G401 (cell line): ENCODE results near the gene MAMDC2. TPM values are rescaled to one million over a fixed set of nuclear protein-coding genes. Genes with fewer than 3 reads are reported as not detected.
"Not testable (repeated sequence)": the region's sequence is repeated elsewhere in the genome, so short reads cannot be mapped to it uniquely, and the experiment has no call there.

Experiments
- DNase-seq: peaks from one replicate; pipeline ENCODE4 v3.0.0-alpha.2; 2015; ENCODE audit warnings: low spot score
- in situ Hi-C: cut with HindIII; loops from 2 replicates; pipeline ENCODE4 v1.10.0; 2016; ENCODE audit warnings: low sequenced_read_pairs, mixed read lengths
- total RNA-seq: library from RNA; depleted of rRNA; stranded (reverse); fragments of >200 nt; shearing (Covaris generic); gene quantifications from 2 replicates; pipeline ENCODE4 v1.2.3, GENCODE V29; 2014

The MAMDC2 gene
- total RNA-seq, 1 experiment from 2014 or later = 0.81 TPM

DNA sequence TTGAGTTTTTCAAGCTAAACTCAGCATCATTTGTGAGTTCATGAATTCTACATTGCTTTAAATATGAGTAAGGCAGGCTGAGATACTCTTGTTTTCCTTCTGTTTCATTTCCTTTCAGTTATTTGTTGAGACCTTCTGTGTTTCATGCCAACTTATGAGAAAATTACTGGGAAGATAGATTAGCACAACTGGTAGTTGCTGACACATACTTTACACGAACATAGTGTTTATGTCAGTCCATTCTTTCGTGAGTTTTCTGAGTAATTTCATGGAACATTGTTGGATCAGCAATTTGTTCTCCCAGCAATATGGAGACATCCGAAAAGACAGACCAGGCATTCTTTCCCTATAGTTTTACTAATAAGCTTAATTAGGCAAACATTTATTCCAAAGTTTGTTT is 113.1 kb downstream of the MAMDC2 start:
- in situ Hi-C loops = no loop called here
- no peak for DNase-seq

GRCh38 chr9:70159630-70160029 is 116.0 kb downstream of the MAMDC2 start:
- in situ Hi-C loops = no loop called here
- no peak for DNase-seq

DNA sequence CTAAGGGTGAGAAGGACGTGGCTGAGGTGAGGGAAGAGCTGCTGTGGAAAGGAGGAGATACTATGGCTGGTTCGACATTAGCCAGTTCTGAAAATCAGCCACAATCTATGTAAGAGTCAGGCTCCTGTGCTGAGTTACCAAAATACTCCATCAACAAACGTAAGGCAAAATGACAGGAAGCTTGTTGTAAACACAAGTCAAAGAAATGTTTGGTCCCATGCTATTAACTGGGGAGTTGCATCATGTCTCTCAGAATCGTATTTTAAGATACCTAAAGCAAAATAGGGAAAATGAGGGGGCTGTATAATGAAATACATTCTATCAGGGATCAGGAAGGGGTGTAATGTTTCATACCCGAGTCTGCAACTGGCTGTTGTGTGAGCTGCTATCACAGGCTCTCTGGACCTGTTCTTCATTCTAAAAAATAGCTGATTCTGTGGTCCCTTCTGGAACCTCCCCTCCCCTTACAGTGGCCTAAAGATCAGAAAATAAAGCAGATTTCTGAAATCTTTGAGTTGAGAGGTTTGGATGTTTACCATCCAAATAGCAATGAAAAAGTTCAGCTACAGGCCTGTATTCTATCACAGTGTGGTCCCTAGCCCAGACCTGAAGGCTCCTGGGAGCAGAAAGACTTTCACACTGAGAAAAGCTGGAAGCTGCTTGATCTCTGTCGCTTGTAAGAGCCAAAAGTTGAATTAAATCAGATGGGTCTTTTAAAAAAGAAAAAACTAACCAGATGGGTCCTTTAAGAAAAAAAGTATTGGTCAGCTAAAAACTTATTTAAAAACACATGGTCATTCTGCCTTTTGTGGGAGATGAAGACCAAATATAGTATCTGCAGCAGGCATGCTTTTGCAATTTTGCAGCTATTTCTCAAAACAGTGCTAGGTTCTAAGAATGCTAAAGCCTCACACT is 117.3 kb downstream of the MAMDC2 start:
- no peak for DNase-seq
- in situ Hi-C loops = no loop called here

DNA sequence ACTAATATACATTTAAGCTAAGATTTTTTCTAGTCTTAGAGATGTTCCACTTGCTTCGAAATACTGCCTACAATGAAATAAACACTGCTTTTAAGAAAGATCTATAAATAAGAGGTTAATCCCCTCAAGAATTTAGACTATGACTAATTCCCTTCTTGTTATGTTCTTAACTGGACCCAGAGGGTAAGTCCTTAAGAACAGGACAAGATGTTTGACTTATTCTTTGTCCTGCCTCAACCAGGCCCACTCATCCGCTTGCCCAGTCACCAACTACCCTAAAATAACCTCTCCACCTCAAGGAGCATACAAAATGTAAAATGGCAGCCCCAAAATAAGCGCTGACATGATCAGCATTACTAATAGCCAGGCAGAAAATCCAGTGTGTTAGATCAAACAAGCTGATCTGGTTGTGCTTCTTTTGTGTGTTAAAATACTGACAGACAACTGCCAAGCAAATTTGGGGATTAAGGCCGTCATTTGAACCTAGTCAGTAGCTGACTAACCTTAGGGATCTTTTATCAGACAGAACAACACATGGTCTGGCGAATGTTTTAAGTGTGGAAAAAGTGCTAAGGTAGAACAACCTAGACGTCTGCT is 121.5 kb downstream of the MAMDC2 start:
- in situ Hi-C loops = no loop called here
- peak; percentile 33 for DNase-seq

DNA sequence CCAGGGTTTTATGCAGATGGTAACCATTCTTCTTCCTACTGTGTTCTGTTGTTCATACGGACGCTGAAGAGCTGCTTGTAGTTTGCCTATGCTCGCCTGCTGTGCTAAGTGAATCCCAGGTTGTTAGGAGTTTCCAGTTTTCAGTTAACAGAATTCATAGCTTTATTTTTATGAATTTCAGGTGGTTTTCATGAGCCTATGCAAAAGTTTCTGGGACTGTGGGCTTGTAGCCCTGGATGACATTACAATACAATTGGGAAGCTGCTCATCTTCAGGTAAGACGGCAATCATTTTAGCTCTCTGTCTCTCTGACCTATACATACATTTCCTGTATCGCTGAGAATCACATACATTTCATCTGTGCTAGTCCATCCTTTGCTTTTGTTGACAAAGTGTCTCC is 124.9 kb downstream of the MAMDC2 start:
- peak; percentile 63 for DNase-seq
- in situ Hi-C loops = no loop called here

DNA sequence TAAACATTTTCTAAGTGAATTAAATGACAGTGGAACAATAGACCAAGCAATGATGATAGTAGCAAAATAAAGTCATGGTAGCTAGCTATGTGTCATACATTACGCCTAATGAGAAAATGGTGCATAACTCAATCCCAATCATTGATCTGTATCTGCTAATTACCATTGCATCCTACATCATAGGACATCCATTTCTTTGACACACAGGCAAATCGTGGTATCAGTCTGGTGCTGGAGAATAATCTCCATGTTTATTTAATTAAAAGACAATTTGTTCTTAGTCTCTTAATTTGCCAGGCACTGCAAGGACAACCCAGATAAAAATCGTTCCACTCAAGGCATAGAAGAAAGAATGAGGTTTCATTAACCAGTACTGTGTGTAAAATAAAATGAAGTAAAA is 125.6 kb downstream of the MAMDC2 start:
- in situ Hi-C loops = no loop called here
- no peak for DNase-seq

DNA sequence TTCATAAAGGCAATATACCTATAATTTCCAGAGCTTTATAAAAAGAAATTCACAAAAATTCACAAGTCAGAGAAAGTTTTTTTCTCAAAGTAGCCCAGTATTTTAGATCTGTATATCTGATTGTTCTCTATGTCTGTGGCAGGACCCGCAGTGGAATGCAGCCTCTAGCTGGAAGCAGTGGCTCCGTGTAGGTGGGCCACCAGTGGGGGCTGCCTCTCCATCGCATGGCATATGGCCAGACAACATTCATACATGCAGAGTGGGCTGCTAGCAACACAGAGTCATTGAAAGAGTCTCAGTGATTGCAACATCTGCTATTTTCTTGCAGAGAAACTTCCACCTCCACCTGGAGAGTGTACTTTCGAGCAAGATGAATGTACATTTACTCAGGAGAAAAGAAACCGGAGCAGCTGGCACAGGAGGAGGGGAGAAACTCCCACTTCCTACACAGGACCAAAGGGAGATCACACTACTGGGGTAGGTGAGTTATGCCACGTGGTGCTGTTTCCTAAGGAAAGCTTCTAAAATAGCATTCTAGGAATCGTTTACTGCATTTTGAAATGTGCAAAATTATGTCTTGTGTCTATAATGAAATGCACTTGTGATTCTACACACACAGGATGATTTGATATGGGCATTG is 126.6 kb downstream of the MAMDC2 start:
- peak; percentile 36 for DNase-seq
- in situ Hi-C loops = no loop called here

GRCh38 chr9:70172532-70172931 is 128.9 kb downstream of the MAMDC2 start:
- in situ Hi-C loops = no loop called here
- DNase-seq = no peak

- in situ Hi-C loops = no loop called here
- DNase-seq = no peak
These were observed 133.5 kb downstream of the MAMDC2 start for GRCh38 chr9:70177121-70177520.

- no peak for DNase-seq
- in situ Hi-C loops = no loop called here
These were observed 149.1 kb downstream of the MAMDC2 start for GRCh38 chr9:70192707-70193106.

DNA sequence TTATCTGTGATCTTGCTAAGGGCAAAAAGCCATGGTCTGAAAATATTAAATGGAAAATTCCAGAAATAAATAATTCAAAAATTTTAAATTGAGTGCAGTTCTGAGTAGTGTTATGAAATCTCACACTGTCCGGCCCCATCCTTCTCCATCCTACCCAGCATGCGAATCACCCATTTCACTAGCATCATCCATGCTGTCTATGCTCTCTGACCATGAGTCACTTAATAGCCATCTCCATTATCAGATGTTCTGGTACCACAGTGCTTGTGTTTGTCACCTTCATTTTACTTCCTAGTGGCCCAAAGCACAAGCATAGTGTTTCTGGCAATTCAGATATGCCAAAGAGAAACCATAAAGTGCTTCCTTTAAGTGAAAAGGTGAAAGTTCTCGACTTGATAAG is 151.8 kb downstream of the MAMDC2 start:
- in situ Hi-C loops = no loop called here
- no peak for DNase-seq

GRCh38 chr9:70197216-70198044 is 153.8 kb downstream of the MAMDC2 start:
- in situ Hi-C loops = no loop called here
- DNase-seq = no peak

- DNase-seq, in situ Hi-C loops: not testable (repeated sequence)
These were observed 161.1 kb downstream of the MAMDC2 start for GRCh38 chr9:70204743-70205142.

DNA sequence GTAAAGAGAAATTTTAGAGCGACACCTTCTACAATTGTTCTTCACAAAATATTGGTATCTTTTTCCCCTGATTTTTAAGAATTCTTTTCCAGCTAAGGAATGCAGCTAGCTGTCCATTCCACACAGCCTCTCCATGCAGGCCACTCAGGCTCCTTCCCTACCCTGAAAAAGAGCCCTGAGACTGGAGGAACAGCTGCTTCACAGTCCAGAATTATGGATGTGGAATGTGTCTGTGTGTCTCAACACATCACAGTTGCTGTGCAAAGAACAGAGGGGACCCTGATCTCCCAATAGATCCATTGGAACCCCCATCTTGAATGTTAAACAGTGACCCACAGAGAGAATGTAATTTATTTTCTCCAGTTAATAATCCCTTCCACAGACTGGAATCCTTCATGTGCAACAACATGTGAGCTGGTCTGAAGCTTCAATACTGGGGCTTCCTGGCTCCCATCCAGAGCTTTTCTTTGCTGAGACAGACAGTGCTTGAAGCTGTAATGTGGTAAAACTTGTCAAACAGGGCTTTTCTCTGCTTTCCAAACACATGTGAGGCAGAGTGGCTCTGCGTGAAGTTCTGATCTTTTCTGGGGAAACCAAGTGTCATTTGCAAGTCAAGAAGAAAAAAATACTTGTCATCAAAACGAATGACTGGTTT is 161.8 kb downstream of the MAMDC2 start:
- in situ Hi-C loops = no loop called here
- no peak for DNase-seq

GRCh38 chr9:70217029-70217428 is 173.4 kb downstream of the MAMDC2 start:
- in situ Hi-C loops = no loop called here
- no peak for DNase-seq

DNA sequence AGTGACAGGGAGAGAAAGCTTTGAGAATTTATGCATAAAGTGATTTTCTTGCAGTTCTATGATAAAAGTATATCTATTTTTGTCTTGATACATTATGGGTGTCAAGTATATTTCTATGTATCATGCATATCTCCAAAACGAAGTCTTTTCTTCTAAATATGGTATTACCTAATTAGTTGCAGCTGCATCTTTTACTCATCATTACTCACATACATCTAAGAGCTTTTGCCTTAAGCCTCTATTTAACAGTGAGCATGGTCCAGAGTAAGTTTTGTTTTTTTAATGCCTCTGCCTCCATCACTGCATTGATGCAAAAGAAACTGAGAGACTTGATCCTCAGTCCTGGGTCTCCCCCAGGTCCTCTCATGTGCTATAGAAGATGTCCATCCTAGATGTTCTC is 175.1 kb downstream of the MAMDC2 start:
- in situ Hi-C loops = no loop called here
- no peak for DNase-seq

DNA sequence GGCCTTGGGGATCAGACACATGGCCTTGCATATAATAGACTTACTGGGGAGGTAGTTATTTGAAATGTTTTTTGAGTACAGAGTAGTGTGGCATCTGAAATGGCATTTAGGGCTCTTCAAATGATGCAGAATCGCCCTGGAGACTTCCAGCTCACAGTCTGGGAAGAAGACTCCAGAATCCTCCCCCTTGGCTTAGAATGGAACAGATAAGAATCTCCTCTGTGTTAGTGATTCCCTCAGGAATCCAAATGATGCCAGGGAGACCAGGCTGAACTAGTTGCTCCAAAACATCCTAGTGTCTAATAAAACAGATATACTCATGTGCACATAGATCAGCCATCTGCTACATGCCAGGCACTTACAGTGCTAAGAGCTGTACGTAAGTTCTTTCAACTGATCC is 176.6 kb downstream of the MAMDC2 start:
- in situ Hi-C loops = no loop called here
- DNase-seq = no peak

DNA sequence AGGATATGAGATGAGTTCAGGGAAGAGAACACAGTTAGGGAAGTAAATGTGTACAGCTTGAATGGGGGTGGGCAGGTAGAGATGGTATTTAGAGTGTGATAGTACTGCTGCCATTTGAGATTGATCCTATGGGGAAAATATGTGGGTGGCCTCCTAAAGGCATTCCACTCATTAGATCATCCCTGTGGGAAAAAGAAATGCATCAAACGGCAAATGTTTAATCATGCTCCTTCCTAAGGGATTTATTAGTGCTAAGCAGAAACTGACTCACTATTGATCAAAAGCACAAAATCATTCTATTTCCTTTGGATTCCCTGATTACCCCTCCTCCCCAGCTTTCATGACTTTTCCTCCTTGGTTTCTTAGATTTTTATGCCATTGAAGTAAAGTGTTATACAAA is 178.7 kb downstream of the MAMDC2 start:
- in situ Hi-C loops = no loop called here
- DNase-seq = no peak

- peak; percentile 66 for DNase-seq
- in situ Hi-C loops = no loop called here
These were observed 184.5 kb downstream of the MAMDC2 start for GRCh38 chr9:70228118-70228517.
